DND-41 (cell line): ENCODE results near the gene GOLGA6A.

Source experiments
- EZH2 ChIP-seq: IDR thresholded peaks from 3 replicates; pipeline ENCODE4 v1.6.1; 2012; ENCODE audit warnings: borderline replicate concordance, low read depth, mild to moderate bottlenecking, moderate library complexity, low read length, inconsistent platforms; ENCODE audit not compliant: severe bottlenecking
- TF ChIP-seq, protein P1 (sequence below): IDR thresholded peaks from 2 replicates; pipeline ENCODE4 v1.5.1; 2012; ENCODE audit warnings: borderline replicate concordance, low read length, moderate library complexity, mild to moderate bottlenecking; ENCODE audit not compliant: poor library complexity, severe bottlenecking; ENCODE audit errors: extremely low read depth

- TF ChIP-seq, protein P1, sequence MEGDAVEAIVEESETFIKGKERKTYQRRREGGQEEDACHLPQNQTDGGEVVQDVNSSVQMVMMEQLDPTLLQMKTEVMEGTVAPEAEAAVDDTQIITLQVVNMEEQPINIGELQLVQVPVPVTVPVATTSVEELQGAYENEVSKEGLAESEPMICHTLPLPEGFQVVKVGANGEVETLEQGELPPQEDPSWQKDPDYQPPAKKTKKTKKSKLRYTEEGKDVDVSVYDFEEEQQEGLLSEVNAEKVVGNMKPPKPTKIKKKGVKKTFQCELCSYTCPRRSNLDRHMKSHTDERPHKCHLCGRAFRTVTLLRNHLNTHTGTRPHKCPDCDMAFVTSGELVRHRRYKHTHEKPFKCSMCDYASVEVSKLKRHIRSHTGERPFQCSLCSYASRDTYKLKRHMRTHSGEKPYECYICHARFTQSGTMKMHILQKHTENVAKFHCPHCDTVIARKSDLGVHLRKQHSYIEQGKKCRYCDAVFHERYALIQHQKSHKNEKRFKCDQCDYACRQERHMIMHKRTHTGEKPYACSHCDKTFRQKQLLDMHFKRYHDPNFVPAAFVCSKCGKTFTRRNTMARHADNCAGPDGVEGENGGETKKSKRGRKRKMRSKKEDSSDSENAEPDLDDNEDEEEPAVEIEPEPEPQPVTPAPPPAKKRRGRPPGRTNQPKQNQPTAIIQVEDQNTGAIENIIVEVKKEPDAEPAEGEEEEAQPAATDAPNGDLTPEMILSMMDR: no peak
- TF ChIP-seq EZH2: no peak
Observed at GRCh38 chr15:74128785-74129585, 46.6 kb upstream of the GOLGA6A start.
